Chondrocyte (in vitro differentiated cells): ENCODE measurements around the gene JPT2. TPM values are rescaled to one million over a fixed set of nuclear protein-coding genes. Genes with fewer than 3 reads are reported as not detected.
A peak's percentile ranks its signal among the peaks of the same experiment; 100 is the strongest.

ENCODE experiments used
- DNase-seq: peaks from one replicate; pipeline ENCODE4 v3.0.0; 2021; ENCODE audit warnings: mixed read lengths, low spot score
- H3K27ac Mint-ChIP-seq: one replicate; pipeline ENCODE4 v1.8.0; 2021; ENCODE audit warnings: mild to moderate bottlenecking, moderate library complexity, mixed read lengths; ENCODE audit not compliant: unreplicated experiment
- H3K27me3 Mint-ChIP-seq: 2 replicates; pipeline ENCODE4 v1.8.0; 2021; ENCODE audit warnings: low read depth, mixed read lengths
- H3K36me3 Mint-ChIP-seq: 2 replicates; pipeline ENCODE4 v1.8.0; 2021; ENCODE audit warnings: low read depth, mixed read lengths
- H3K4me1 Mint-ChIP-seq: 2 replicates; pipeline ENCODE4 v1.8.0; 2021; ENCODE audit warnings: low read depth, mild to moderate bottlenecking, mixed read lengths
- H3K4me3 Mint-ChIP-seq: one replicate; pipeline ENCODE4 v1.8.0; 2021; ENCODE audit warnings: mild to moderate bottlenecking, moderate library complexity, mixed read lengths; ENCODE audit not compliant: unreplicated experiment
- H3K9me3 Mint-ChIP-seq: 2 replicates; pipeline ENCODE4 v1.8.0; 2021; ENCODE audit warnings: low read depth, mixed read lengths
- CTCF ChIP-seq: fragments of 200-600 bp; sonication (generic); IDR thresholded peaks from 2 replicates; pipeline ENCODE4 v1.5.0; 2021; ENCODE audit warnings: antibody characterized with exemption, mild to moderate bottlenecking, moderate library complexity
- total RNA-seq: library from RNA; stranded (reverse); gene quantifications from 3 replicates; pipeline ENCODE4 v1.2.1, GENCODE V29; 2021

Gene JPT2
- total RNA-seq, 1 donor from 2014 or later: 63.0 TPM

GRCh38 chr16:1721372-1721771, 43.3 kb downstream of the JPT2 start:
- Mint-ChIP-seq H3K36me3 (no peaks in the 10 kb centered on the region), H3K4me3 (no peak overlapping the region), H3K27ac (peak overlapping the region; percentile 93), H3K9me3 (no peaks in the 10 kb centered on the region), H3K27me3 (no peaks in the 10 kb centered on the region), H3K4me1 (peaks cover 27% of the 10 kb centered on the region)
- DNase-seq: no peak
- TF ChIP-seq CTCF: no peak

GRCh38 chr16:1723450-1724147, 45.5 kb downstream of the JPT2 start:
- peak; percentile 87 for TF ChIP-seq CTCF
- no peak overlapping the region for H3K4me3 Mint-ChIP-seq
- H3K4me1 Mint-ChIP-seq: peaks cover 27% of the 10 kb centered on the region
- no peaks in the 10 kb centered on the region for H3K27me3 Mint-ChIP-seq
- peaks cover 10% of the 10 kb centered on the region for H3K36me3 Mint-ChIP-seq
- no peaks in the 10 kb centered on the region for H3K9me3 Mint-ChIP-seq
- no peak for DNase-seq
- peak overlapping the region; percentile 93 for H3K27ac Mint-ChIP-seq

GRCh38 chr16:1724491-1724890, 46.4 kb downstream of the JPT2 start:
- H3K4me3 Mint-ChIP-seq: no peak overlapping the region
- no peak for DNase-seq
- peaks cover 14% of the 10 kb centered on the region for H3K36me3 Mint-ChIP-seq
- H3K4me1 Mint-ChIP-seq: peaks cover 27% of the 10 kb centered on the region
- H3K27ac Mint-ChIP-seq: no peak overlapping the region
- H3K27me3 Mint-ChIP-seq: no peaks in the 10 kb centered on the region
- TF ChIP-seq CTCF: no peak
- no peaks in the 10 kb centered on the region for H3K9me3 Mint-ChIP-seq

- no peaks in the 10 kb centered on the region for H3K27me3 Mint-ChIP-seq
- TF ChIP-seq CTCF: no peak
- peaks cover 19% of the 10 kb centered on the region for H3K4me1 Mint-ChIP-seq
- H3K27ac Mint-ChIP-seq: no peak overlapping the region
- DNase-seq: no peak
- H3K36me3 Mint-ChIP-seq: peaks cover 16% of the 10 kb centered on the region
- H3K4me3 Mint-ChIP-seq: no peak overlapping the region
- H3K9me3 Mint-ChIP-seq: no peaks in the 10 kb centered on the region
These were observed 48.8 kb downstream of the JPT2 start for GRCh38 chr16:1726661-1727502.

- Mint-ChIP-seq H3K4me1 (peaks cover 9% of the 10 kb centered on the region), H3K36me3 (peaks cover 16% of the 10 kb centered on the region), H3K27me3 (no peaks in the 10 kb centered on the region), H3K4me3 (no peak overlapping the region), H3K27ac (no peak overlapping the region), H3K9me3 (no peaks in the 10 kb centered on the region)
- TF ChIP-seq CTCF: no peak
- DNase-seq: no peak
These were observed 49.9 kb downstream of the JPT2 start for GRCh38 chr16:1727651-1728624.
